Heart right ventricle (tissue), 16 donors: ENCODE measurements around the gene C10orf88. TPM values are rescaled to one million over a fixed set of nuclear protein-coding genes. Genes with fewer than 3 reads are reported as not detected.

Experiments
- ATAC-seq, 8 donors: fragments of 200-7000 bp; cut with Tn5 transposase; one replicate each; pipeline ENCODE4 v1.9.1; 2020; ENCODE audit warnings: mild to moderate bottlenecking in 8 of 8, moderate library complexity in 8 of 8, moderate number of reproducible peaks in 1 of 8
- DNase-seq, 2 donors: peaks; one replicate each; pipeline ENCODE4 v3.0.0-alpha.2; 2020
- H3K27ac ChIP-seq, 10 donors: fragments of 200-600 bp; sonication (generic) in 2 of 10; one replicate each; pipeline versions ENCODE4 v1.5.0 to v1.8.0; 2020 to 2022; ENCODE audit warnings: mild to moderate bottlenecking in 3 of 10
- H3K27me3 ChIP-seq, 7 donors: fragments of 200-600 bp; one replicate each; pipeline ENCODE4 v1.8.0; 2021 to 2022; ENCODE audit warnings: mild to moderate bottlenecking in 2 of 7
- H3K36me3 ChIP-seq, 9 donors: fragments of 200-600 bp; sonication (generic) in 1 of 9; one replicate each; pipeline versions ENCODE4 v1.5.0 to v1.8.0; 2020 to 2022; ENCODE audit warnings: mild to moderate bottlenecking in 2 of 9
- H3K4me1 ChIP-seq, 9 donors: fragments of 200-600 bp; sonication (generic) in 1 of 9; one replicate each; pipeline versions ENCODE4 v1.5.0 to v1.8.0; 2020 to 2022; ENCODE audit warnings: mild to moderate bottlenecking in 4 of 9
- H3K4me3 ChIP-seq, 10 donors: fragments of 200-600 bp; sonication (generic) in 2 of 10; one replicate each; pipeline versions ENCODE4 v1.5.0 to v1.8.0; 2020 to 2022; ENCODE audit warnings: mild to moderate bottlenecking in 7 of 10, moderate library complexity in 2 of 10
- H3K9me3 ChIP-seq, 11 donors: fragments of 200-600 bp in 10 of 11; sonication (generic) in 2 of 11; one replicate each; pipeline versions ENCODE4 v1.5.0 to v1.8.0; 2013 to 2022; ENCODE audit warnings: mild to moderate bottlenecking in 2 of 11, control low read depth in 1 of 11, moderate library complexity in 1 of 11
- WGBS, 2 donors: extraction: QIAGEN DNeasy Blood & Tissue Kit; methylation state at CpG; one replicate each; pipeline ENCODE4 v1.1.7; 2013; ENCODE audit warnings: inconsistent platforms in 1 of 2; 5-methylcytosine and 5-hydroxymethylcytosine counted together
- intact Hi-C, 10 donors: fragments of 100-400 bp; cut with DNase I; formaldehyde crosslinking; loops; one replicate each; pipeline versions ENCODE4 v1.11.1 to v1.14.2; 2022
- polyA plus RNA-seq, 2 donors: library from polyadenylated mRNA; stranded (reverse); fragments of 200-250 nt; gene quantifications; one replicate each; pipeline ENCODE4 v1.2.3, GENCODE V29; 2013
- total RNA-seq, 10 donors: library from RNA; stranded (reverse); fragmentation: NEBNext Ultra II Directional in 3 of 10; extraction: Animal tissue kit (Norgen Biotek cat#: 25700) in 3 of 10; gene quantifications; one replicate each; pipeline versions ENCODE4 v1.2.1 to v1.2.4, GENCODE V29; 2021 to 2023
- TF ChIP-seq, protein P1 (sequence below), 9 donors: fragments of 200-600 bp; sonication (generic) in 2 of 9; IDR thresholded peaks; one replicate each; pipeline versions ENCODE4 v1.5.0 to v1.8.0; 2021 to 2022; ENCODE audit warnings: antibody characterized with exemption in 9 of 9, mild to moderate bottlenecking in 5 of 9, moderate library complexity in 1 of 9
- donor health status: Arrhythmogenic right ventricular cardiomyopathy.
- donor health status: ischemic (EF 13 %, LVEDD 7.1; RV severe dilation, severe dysfunction).
- donor health status: healthy with polysubstance abuse.
- donor health status: DM: no; HTN: yes; CAD: no.
- donor health status: DM: no; HTN: no; CAD: no.
- donor health status: ischemic (EF 25% LVEDD 6.9; RV normal size, moderate dysfunction).
- donor health status: ischemic (EF 25% LVEDD 5.7; RV mildly dilated, moderate dysfunction).
- donor health status: healthy.
- donor health status: DM: yes; HTN: yes; CAD: no.
- donor health status: Ischemic cardiomyopathy.
- donor health status: ischemic (EF 35%, LVEDD 5.7; RV mildly dilated, moderate dysfunction).
- donor health status: nonischemic (EF 11% LVEDD 7.7; RV severe dilation, severe dysfunction).
- donor health status: DM: yes; HTN: yes; CAD: no.
- donor health status: PGD.
- donor health status: ischemic (EF 29% LVEDD 5.4; RV normal size, mild dysfunction).
- donor health status: nonischemic (EF 23%, LVEDD 6.1; RV moderate dilation, normal function).

Gene C10orf88
- total and polyA plus RNA-seq, 12 donors = 3.0 to 8.4 (median 6.3) TPM

- Histone ChIP-seq H3K4me1 (peaks cover 0 to 17% (median 11%) of the 10 kb centered on the region in 9 donors), H3K4me3 (peak overlapping the region in 9 of 10 donors; percentile 56 to 94 (median 80)), H3K27ac (peak overlapping the region in 3 of 10 donors; percentile 92 to 97 (median 94)), H3K9me3 (no peaks in the 10 kb centered on the region), H3K36me3 (peaks cover 0 to 25% (median 0%) of the 10 kb centered on the region in 9 donors), H3K27me3 (no peaks in the 10 kb centered on the region)
- intact Hi-C loops = loop anchor here in 3 of 10 donors (2.0 to 10.0 kb wide), 3 partner anchors 26 to 174 kb away; partner anchors contain the start of genes ACADSB (in 1 of the 3), BUB3 (in 1 of the 3), C10orf88 (in 1 of the 3) and IKZF5 (in 1 of the 3)
- ATAC-seq (no peak), DNase-seq (no peak)
- WGBS, 2 donors = 26 to 39% methylated on average over 4 of the region's 4 CpGs
- TF ChIP-seq, protein P1, sequence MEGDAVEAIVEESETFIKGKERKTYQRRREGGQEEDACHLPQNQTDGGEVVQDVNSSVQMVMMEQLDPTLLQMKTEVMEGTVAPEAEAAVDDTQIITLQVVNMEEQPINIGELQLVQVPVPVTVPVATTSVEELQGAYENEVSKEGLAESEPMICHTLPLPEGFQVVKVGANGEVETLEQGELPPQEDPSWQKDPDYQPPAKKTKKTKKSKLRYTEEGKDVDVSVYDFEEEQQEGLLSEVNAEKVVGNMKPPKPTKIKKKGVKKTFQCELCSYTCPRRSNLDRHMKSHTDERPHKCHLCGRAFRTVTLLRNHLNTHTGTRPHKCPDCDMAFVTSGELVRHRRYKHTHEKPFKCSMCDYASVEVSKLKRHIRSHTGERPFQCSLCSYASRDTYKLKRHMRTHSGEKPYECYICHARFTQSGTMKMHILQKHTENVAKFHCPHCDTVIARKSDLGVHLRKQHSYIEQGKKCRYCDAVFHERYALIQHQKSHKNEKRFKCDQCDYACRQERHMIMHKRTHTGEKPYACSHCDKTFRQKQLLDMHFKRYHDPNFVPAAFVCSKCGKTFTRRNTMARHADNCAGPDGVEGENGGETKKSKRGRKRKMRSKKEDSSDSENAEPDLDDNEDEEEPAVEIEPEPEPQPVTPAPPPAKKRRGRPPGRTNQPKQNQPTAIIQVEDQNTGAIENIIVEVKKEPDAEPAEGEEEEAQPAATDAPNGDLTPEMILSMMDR (IDR thresholded peaks at IDR 0.05) = peak in 3 of 9 donors; percentile 8 to 20 (median 8)
Measured at GRCh38 chr10:122981066-122981464, 27.0 kb upstream of the C10orf88 start.

GRCh38 chr10:122980209-122981065, 26.4 kb upstream of the C10orf88 start, which contains the start of gene PSTK:
TSS of gene PSTK (plus strand) at chr10:122980401. CDS start at chr10:122980480, 79 bp downstream.
- ATAC-seq = peak; percentile 98 to 100 (median 100)
- H3K36me3 ChIP-seq = peaks cover 0 to 24% (median 0%) of the 10 kb centered on the region in 9 donors

DNA sequence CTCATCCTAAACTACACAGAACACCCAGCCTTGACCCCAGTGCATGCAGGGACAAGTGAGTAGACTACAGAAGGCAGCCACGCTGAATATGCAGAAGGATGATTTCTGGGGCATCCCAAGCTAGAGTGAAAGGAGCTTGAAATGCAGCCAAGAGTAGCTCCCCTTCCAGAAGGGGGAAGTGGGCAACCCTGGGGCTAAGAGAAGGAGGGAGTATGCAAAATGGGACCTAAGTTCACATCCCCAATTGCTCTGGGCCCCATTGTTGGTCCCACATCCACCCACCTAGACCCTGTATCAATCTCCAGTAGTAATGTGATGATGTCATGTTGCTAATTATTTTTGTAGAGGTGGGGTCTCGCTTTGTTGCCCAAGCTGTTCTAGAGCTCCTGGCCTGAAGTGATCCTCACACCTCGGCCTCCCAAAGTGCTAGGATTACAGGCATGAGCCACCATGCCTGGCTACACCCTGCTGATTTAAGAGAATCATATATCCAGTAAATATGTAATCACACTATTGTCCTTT, 20.6 kb upstream of the C10orf88 start:
- Histone ChIP-seq H3K36me3 (no peaks in the 10 kb centered on the region), H3K4me3 (no peak overlapping the region), H3K27ac (no peak overlapping the region), H3K9me3 (no peaks in the 10 kb centered on the region), H3K27me3 (no peaks in the 10 kb centered on the region), H3K4me1 (peaks cover 0 to 5% (median 3%) of the 10 kb centered on the region in 9 donors)
- DNase-seq = no peak
- TF ChIP-seq, protein P1 (IDR thresholded peaks at IDR 0.05) = no peak
- ATAC-seq = no peak
- intact Hi-C loops = no loop called here
- WGBS, 2 donors = 84 to 88% methylated on average over 3 of the region's 3 CpGs

More at GRCh38 chr10:122980209-122981065, 26.4 kb upstream of the C10orf88 start, which contains the start of gene PSTK:
- H3K9me3 ChIP-seq = no peaks in the 10 kb centered on the region
- intact Hi-C loops = loop anchor here in 4 of 10 donors (1.0 to 10.0 kb wide), 4 partner anchors 26 to 174 kb away; partner anchors contain the start of genes IKZF5 (in 2 of the 4), ACADSB (in 1 of the 4), BUB3 (in 1 of the 4) and C10orf88 (in 1 of the 4)
- no peaks in the 10 kb centered on the region for H3K27me3 ChIP-seq
- H3K4me3 ChIP-seq = peak within 1 kb of the TSS; percentile 56 to 94 (median 80)
- peaks cover 0 to 17% (median 11%) of the 10 kb centered on the region in 9 donors for H3K4me1 ChIP-seq
- peak within 1 kb of the TSS; percentile 89 to 97 (median 94) for H3K27ac ChIP-seq
- 1% methylated on average over 73 of the region's 73 CpGs for WGBS, 2 donors
- TF ChIP-seq, protein P1 (IDR thresholded peaks at IDR 0.05) = peak; percentile 79 to 98 (median 96)
- DNase-seq = peak; percentile 92 to 93

GRCh38 chr10:122974023-122974422, 20.0 kb upstream of the C10orf88 start:
- 48 to 58% methylated on average over 5 of the region's 5 CpGs for WGBS, 2 donors
- no peak for DNase-seq
- Histone ChIP-seq H3K4me3 (no peak overlapping the region), H3K36me3 (no peaks in the 10 kb centered on the region), H3K27me3 (no peaks in the 10 kb centered on the region), H3K27ac (no peak overlapping the region), H3K4me1 (no peaks in the 10 kb centered on the region), H3K9me3 (peaks cover 0 to 5% (median 0%) of the 10 kb centered on the region in 11 donors)
- intact Hi-C loops = no loop called here
- TF ChIP-seq, protein P1 (IDR thresholded peaks at IDR 0.05) = no peak
- ATAC-seq = no peak
